ENCODE measurements around the gene MAP2K5. TPM values are rescaled to one million over a fixed set of nuclear protein-coding genes. Genes with fewer than 3 reads are reported as not detected.

Gene MAP2K5
- total and polyA plus RNA-seq, 10 of the 15 experiments (the other 5 are each of a cell fraction or from before 2014, with no cell fraction given): 1.3 to 19.4 (median 9.6) TPM

- TF ChIP-seq, protein P1, sequence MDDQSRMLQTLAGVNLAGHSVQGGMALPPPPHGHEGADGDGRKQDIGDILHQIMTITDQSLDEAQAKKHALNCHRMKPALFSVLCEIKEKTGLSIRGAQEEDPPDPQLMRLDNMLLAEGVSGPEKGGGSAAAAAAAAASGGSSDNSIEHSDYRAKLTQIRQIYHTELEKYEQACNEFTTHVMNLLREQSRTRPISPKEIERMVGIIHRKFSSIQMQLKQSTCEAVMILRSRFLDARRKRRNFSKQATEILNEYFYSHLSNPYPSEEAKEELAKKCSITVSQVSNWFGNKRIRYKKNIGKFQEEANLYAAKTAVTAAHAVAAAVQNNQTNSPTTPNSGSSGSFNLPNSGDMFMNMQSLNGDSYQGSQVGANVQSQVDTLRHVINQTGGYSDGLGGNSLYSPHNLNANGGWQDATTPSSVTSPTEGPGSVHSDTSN (IDR thresholded peaks at IDR 0.05; ENCODE audit: insufficient replicate concordance, low read depth, low read length): no peak
- TF ChIP-seq SPI1 (IDR thresholded peaks at IDR 0.05; ENCODE audit: borderline replicate concordance, insufficient read depth, low read depth, low read length) (no peak), BACH1 (IDR thresholded peaks at IDR 0.05; ENCODE audit: borderline replicate concordance) (peak; percentile 65), RAD51 (IDR thresholded peaks at IDR 0.05) (no peak), CHD2 (IDR thresholded peaks at IDR 0.05; ENCODE audit: borderline replicate concordance, low read depth, low read length) (0 out of 2 replicates have a peak, but pooled peaks have one; percentile 14), CUX1 (IDR thresholded peaks at IDR 0.05; ENCODE audit: insufficient replicate concordance, low read depth, low read length) (no peak), CEBPB (IDR thresholded peaks at IDR 0.05; ENCODE audit: borderline replicate concordance in 1 of 2, low read depth in 2 of 2, low read length in 2 of 2) (no peak), SMC3 (IDR thresholded peaks at IDR 0.05; ENCODE audit: borderline replicate concordance, low read length) (peak; percentile 6; the same call in 1 of the 2 replicates), ESRRA (IDR thresholded peaks at IDR 0.05; ENCODE audit: low read length) (no peak), EGR1 (IDR thresholded peaks at IDR 0.05; ENCODE audit: borderline replicate concordance in 1 of 2, low read depth in 2 of 2, low read length in 2 of 2) (no peak), NRF1 (conservative IDR thresholded peaks at IDR 0.05; ENCODE audit: low read depth, low read length) (0 out of 2 replicates have a peak, but pooled peaks have one; percentile 3), ZNF24 (IDR thresholded peaks at IDR 0.05) (0 out of 2 replicates have a peak, but pooled peaks have one; percentile 41), NFXL1 (IDR thresholded peaks at IDR 0.05; ENCODE audit: borderline replicate concordance) (0 out of 2 replicates have a peak, but pooled peaks have one; percentile 61), PKNOX1 (IDR thresholded peaks at IDR 0.05) (no peak)
- TF ChIP-seq, protein P2, sequence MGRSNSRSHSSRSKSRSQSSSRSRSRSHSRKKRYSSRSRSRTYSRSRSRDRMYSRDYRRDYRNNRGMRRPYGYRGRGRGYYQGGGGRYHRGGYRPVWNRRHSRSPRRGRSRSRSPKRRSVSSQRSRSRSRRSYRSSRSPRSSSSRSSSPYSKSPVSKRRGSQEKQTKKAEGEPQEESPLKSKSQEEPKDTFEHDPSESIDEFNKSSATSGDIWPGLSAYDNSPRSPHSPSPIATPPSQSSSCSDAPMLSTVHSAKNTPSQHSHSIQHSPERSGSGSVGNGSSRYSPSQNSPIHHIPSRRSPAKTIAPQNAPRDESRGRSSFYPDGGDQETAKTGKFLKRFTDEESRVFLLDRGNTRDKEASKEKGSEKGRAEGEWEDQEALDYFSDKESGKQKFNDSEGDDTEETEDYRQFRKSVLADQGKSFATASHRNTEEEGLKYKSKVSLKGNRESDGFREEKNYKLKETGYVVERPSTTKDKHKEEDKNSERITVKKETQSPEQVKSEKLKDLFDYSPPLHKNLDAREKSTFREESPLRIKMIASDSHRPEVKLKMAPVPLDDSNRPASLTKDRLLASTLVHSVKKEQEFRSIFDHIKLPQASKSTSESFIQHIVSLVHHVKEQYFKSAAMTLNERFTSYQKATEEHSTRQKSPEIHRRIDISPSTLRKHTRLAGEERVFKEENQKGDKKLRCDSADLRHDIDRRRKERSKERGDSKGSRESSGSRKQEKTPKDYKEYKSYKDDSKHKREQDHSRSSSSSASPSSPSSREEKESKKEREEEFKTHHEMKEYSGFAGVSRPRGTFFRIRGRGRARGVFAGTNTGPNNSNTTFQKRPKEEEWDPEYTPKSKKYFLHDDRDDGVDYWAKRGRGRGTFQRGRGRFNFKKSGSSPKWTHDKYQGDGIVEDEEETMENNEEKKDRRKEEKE (IDR thresholded peaks at IDR 0.05): 0 out of 2 replicates have a peak, but pooled peaks have one; percentile 55
Measured at GRCh38 chr15:67542420-67543347, at the start of gene MAP2K5 (continued).

Data from GM12878 (cell line).